H9 (cell line): Measurements from ENCODE around the gene GMPPB. TPM values are rescaled to one million over a fixed set of nuclear protein-coding genes. Genes with fewer than 3 reads are reported as not detected.
A peak's percentile ranks its signal among the peaks of the same experiment; 100 is the strongest.

ENCODE experiments used
- DNase-seq: peaks from one replicate; pipeline ENCODE4 v3.0.0-alpha.2; 2017
- H2AFZ ChIP-seq: one replicate; pipeline ENCODE4 v1.6.1; 2013; ENCODE audit warnings: mild to moderate bottlenecking, low read length, control low read depth, moderate library complexity
- H2AK5ac ChIP-seq: 2 replicates; pipeline ENCODE4 v1.6.1; 2013; ENCODE audit warnings: low read length, control low read depth, mixed read lengths; ENCODE audit not compliant: insufficient read length
- H2BK120ac ChIP-seq: one replicate; pipeline ENCODE4 v1.6.1; 2013; ENCODE audit warnings: low read depth, mild to moderate bottlenecking, low read length, control low read depth, inconsistent platforms; ENCODE audit not compliant: poor library complexity, severe bottlenecking
- H2BK12ac ChIP-seq: 2 replicates; pipeline ENCODE4 v1.6.1; 2013; ENCODE audit warnings: low read length, control low read depth, mixed read lengths, low read depth; ENCODE audit not compliant: insufficient read length
- H2BK15ac ChIP-seq: 2 replicates; pipeline ENCODE4 v1.6.1; 2013; ENCODE audit warnings: low read depth, low read length, control low read depth
- H2BK20ac ChIP-seq: one replicate; pipeline ENCODE4 v1.6.1; 2013; ENCODE audit warnings: low read depth, mild to moderate bottlenecking, low read length, control low read depth, inconsistent platforms; ENCODE audit not compliant: poor library complexity, severe bottlenecking
- H2BK5ac ChIP-seq: 2 replicates; pipeline ENCODE4 v1.6.1; 2013; ENCODE audit warnings: low read length, control low read depth, mixed read lengths; ENCODE audit not compliant: insufficient read length
- H3K14ac ChIP-seq: 2 replicates; pipeline ENCODE4 v1.6.1; 2013; ENCODE audit warnings: low read length, control low read depth; ENCODE audit not compliant: insufficient read depth
- H3K18ac ChIP-seq: 2 replicates; pipeline ENCODE4 v1.6.1; 2013; ENCODE audit warnings: low read depth, mild to moderate bottlenecking, mixed read lengths, low read length, control low read depth; ENCODE audit not compliant: insufficient read length
- H3K23ac ChIP-seq: 2 replicates; pipeline ENCODE4 v1.6.1; 2013; ENCODE audit warnings: low read length, control low read depth, mixed read lengths, low read depth; ENCODE audit not compliant: insufficient read length
- H3K23me2 ChIP-seq: 2 replicates; pipeline ENCODE4 v1.6.1; 2013; ENCODE audit warnings: low read depth, mild to moderate bottlenecking, mixed read lengths, low read length, control low read depth; ENCODE audit not compliant: insufficient read length, poor library complexity, severe bottlenecking
- H3K27ac ChIP-seq: 2 replicates; pipeline ENCODE4 v1.5.1; 2013; ENCODE audit warnings: low read length, control low read depth, mixed read lengths, low read depth; ENCODE audit not compliant: insufficient read length
- H3K27me3 ChIP-seq: 2 replicates; pipeline ENCODE4 v1.6.1; 2013; ENCODE audit warnings: low read length, control low read depth, inconsistent platforms; ENCODE audit not compliant: insufficient read depth
- H3K4ac ChIP-seq: 2 replicates; pipeline ENCODE4 v1.6.1; 2013; ENCODE audit warnings: low read depth, mild to moderate bottlenecking, control low read depth, inconsistent platforms, low read length, moderate library complexity
- H3K4me1 ChIP-seq: 2 replicates; pipeline ENCODE4 v1.6.1; 2013; ENCODE audit warnings: low read length, control low read depth, inconsistent platforms; ENCODE audit not compliant: insufficient read depth
- H3K4me2 ChIP-seq: 2 replicates; pipeline ENCODE4 v1.6.1; 2013; ENCODE audit warnings: low read length, control low read depth, mixed read lengths; ENCODE audit not compliant: insufficient read length, insufficient read depth
- H3K56ac ChIP-seq: 2 replicates; pipeline ENCODE4 v1.6.1; 2013; ENCODE audit warnings: low read depth, mild to moderate bottlenecking, mixed read lengths, low read length, control low read depth; ENCODE audit not compliant: insufficient read length
- H3K79me1 ChIP-seq: 2 replicates; pipeline ENCODE4 v1.6.1; 2013; ENCODE audit warnings: low read depth, mild to moderate bottlenecking, moderate library complexity, low read length, control low read depth, inconsistent platforms; ENCODE audit not compliant: insufficient read depth, poor library complexity, severe bottlenecking
- H3K79me2 ChIP-seq: 2 replicates; pipeline ENCODE4 v1.6.1; 2013; ENCODE audit warnings: low read length, control low read depth, inconsistent platforms; ENCODE audit not compliant: insufficient read depth
- H3K9ac ChIP-seq: 2 replicates; pipeline ENCODE4 v1.6.1; 2013; ENCODE audit warnings: low read length, control low read depth, mixed read lengths; ENCODE audit not compliant: insufficient read length; ENCODE audit errors: extremely low read depth
- H3K9me3 ChIP-seq: one replicate; pipeline ENCODE4 v1.6.1; 2013; ENCODE audit warnings: low read depth, low read length, inconsistent platforms; ENCODE audit not compliant: control insufficient read depth
- H3T11ph ChIP-seq: one replicate; pipeline ENCODE4 v1.6.1; 2013; ENCODE audit warnings: mild to moderate bottlenecking, low read length, control low read depth, inconsistent platforms
- H4K20me1 ChIP-seq: one replicate; pipeline ENCODE4 v1.6.1; 2013; ENCODE audit not compliant: control insufficient read depth, insufficient read length, insufficient read depth
- H4K5ac ChIP-seq: 2 replicates; pipeline ENCODE4 v1.6.1; 2013; ENCODE audit warnings: low read depth, mild to moderate bottlenecking, mixed read lengths, low read length, control low read depth; ENCODE audit not compliant: insufficient read length
- H4K8ac ChIP-seq: replicated peaks from 2 replicates; pipeline ENCODE4 v1.6.1; 2013; ENCODE audit warnings: low read length, control low read depth, mixed read lengths, low read depth; ENCODE audit not compliant: insufficient read length
- H4K91ac ChIP-seq: 2 replicates; pipeline ENCODE4 v1.6.1; 2013; ENCODE audit warnings: low read depth, mild to moderate bottlenecking, moderate library complexity, mixed read lengths, low read length, control low read depth; ENCODE audit not compliant: insufficient read length
- H3K27ac Mint-ChIP-seq, 3 experiments: 2 replicates in 2 of 3; 3 replicates in 1 of 3; pipeline ENCODE4 v1.8.0; 2020 to 2021; ENCODE audit warnings: mixed read lengths in 3 of 3, mild to moderate bottlenecking in 1 of 3, moderate library complexity in 1 of 3
- H3K27me3 Mint-ChIP-seq: 2 replicates; pipeline ENCODE4 v1.8.0; 2021; ENCODE audit warnings: low read depth, mild to moderate bottlenecking, moderate library complexity, mixed read lengths
- H3K36me3 Mint-ChIP-seq, 3 experiments: 2 replicates in 2 of 3; 3 replicates in 1 of 3; pipeline ENCODE4 v1.8.0; 2020 to 2021; ENCODE audit warnings: low read depth in 3 of 3, mixed read lengths in 3 of 3; ENCODE audit not compliant: insufficient read depth in 1 of 3
- H3K4me1 Mint-ChIP-seq, 2 experiments: 2 replicates each; pipeline ENCODE4 v1.8.0; 2020; ENCODE audit warnings: mixed read lengths in 2 of 2
- H3K4me3 Mint-ChIP-seq, 2 experiments: 2 replicates in 1 of 2; 3 replicates in 1 of 2; pipeline ENCODE4 v1.8.0; 2020 to 2021; ENCODE audit warnings: mild to moderate bottlenecking in 2 of 2, mixed read lengths in 2 of 2, moderate library complexity in 1 of 2
- H3K9me3 Mint-ChIP-seq, 2 experiments: 2 replicates in 1 of 2; 3 replicates in 1 of 2; pipeline ENCODE4 v1.8.0; 2020; ENCODE audit warnings: mild to moderate bottlenecking in 2 of 2, mixed read lengths in 2 of 2, moderate library complexity in 1 of 2
- CTCF ChIP-seq: fragments of 200-600 bp; sonication (generic); conservative IDR thresholded peaks from 3 replicates; pipeline ENCODE4 v1.8.0; 2021; ENCODE audit warnings: antibody characterized with exemption, mild to moderate bottlenecking
- WGBS: extraction: QIAGEN DNeasy Blood & Tissue Kit; methylation state at CpG from one replicate; pipeline ENCODE4 v1.1.7; 2013; ENCODE audit warnings: missing lambda C conversion rate, low lambda C conversion rate, mixed read lengths; ENCODE audit not compliant: insufficient read length; ENCODE audit errors: extremely low coverage; 5-methylcytosine and 5-hydroxymethylcytosine counted together
- total RNA-seq: library from RNA; stranded (reverse); gene quantifications from 2 replicates; pipeline ENCODE4 v1.2.1, GENCODE V29; 2021

GMPPB gene
- total RNA-seq, 1 experiment from 2014 or later, result 31.1 TPM

DNA sequence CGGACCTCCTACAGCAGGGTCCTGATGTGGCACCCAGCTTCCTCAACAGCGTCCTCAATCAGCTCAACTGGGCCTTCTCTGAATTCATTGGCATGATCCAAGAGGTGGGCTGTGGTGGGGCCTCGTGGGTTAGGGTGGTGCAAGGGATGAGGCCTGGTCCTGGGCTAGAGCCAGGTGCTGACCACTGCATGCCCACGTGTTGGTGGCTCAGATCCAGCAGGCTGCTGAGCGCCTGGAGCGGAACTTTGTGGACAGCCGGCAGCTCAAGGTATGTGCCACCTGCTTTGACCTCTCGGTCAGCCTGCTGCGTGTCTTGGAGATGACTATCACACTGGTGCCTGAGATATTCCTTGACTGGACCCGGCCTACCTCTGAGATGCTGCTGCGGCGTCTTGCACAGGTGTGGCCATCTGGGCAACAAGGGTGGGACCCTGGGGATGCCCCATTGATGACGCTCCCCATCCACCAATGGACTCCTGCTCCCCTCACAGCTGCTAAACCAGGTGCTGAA lies 8.1 kb downstream of the GMPPB start:
- Mint-ChIP-seq H3K36me3 (peaks cover 0 to 12% (median 12%) of the 10 kb centered on the region in 3 experiments; a peak in 5 of 7 replicates), H3K4me1 (peaks cover 8 to 10% of the 10 kb centered on the region in 2 experiments)
- no peak overlapping the region for H4K5ac ChIP-seq

More for the DNA sequence above, 8.1 kb downstream of the GMPPB start:
- WGBS, result no CpG with 5 or more reads among the region's 13 CpGs
- Histone ChIP-seq H3K9me3 (no peaks in the 10 kb centered on the region), H3K27ac (no peak overlapping the region), H3K23me2 (peaks cover 10% of the 10 kb centered on the region), H2BK120ac (no peak overlapping the region), H3K79me2 (no peaks in the 10 kb centered on the region), H3K14ac (no peak overlapping the region), H2BK15ac (no peak overlapping the region), H4K91ac (no peak overlapping the region), H3K4me2 (no peak overlapping the region), H2BK5ac (no peak overlapping the region), H2BK20ac (no peak overlapping the region), H2AFZ (no peak overlapping the region), H3K79me1 (no peaks in the 10 kb centered on the region), H2AK5ac (no peak overlapping the region), H4K20me1 (no peaks in the 10 kb centered on the region), H2BK12ac (no peak overlapping the region), H3K4ac (no peak overlapping the region), H3K23ac (no peak overlapping the region), H3T11ph (no peak overlapping the region), H3K18ac (no peak overlapping the region), H3K9ac (no peak overlapping the region), H4K8ac (no peak overlapping the region), H3K27me3 (no peaks in the 10 kb centered on the region), H3K4me1 (no peaks in the 10 kb centered on the region), H3K56ac (no peak overlapping the region)
- Mint-ChIP-seq H3K27ac (peak overlapping the region in 1 of 3 experiments; percentile 70; a peak in 1 of 7 replicates), H3K4me3 (no peak overlapping the region; a peak in 1 of 5 replicates), H3K9me3 (no peaks in the 10 kb centered on the region), H3K27me3 (peaks cover 4% of the 10 kb centered on the region)
- DNase-seq, result peak; percentile 20
- TF ChIP-seq CTCF, result no peak
